ENCODE data around the gene PRKAB2.
"Not testable (repeated sequence)": the region's sequence is repeated elsewhere in the genome, so short reads cannot be mapped to it uniquely, and the experiment has no call there.

PRKAB2 gene

GRCh38 chr1:147171399-147172167 is 687 bp downstream of the PRKAB2 start:
- peak in 1 of 5 experiments; percentile 6 for DNase-seq

GRCh38 chr1:147169840-147170674 is 2.2 kb downstream of the PRKAB2 start:
- no peak for DNase-seq

DNA sequence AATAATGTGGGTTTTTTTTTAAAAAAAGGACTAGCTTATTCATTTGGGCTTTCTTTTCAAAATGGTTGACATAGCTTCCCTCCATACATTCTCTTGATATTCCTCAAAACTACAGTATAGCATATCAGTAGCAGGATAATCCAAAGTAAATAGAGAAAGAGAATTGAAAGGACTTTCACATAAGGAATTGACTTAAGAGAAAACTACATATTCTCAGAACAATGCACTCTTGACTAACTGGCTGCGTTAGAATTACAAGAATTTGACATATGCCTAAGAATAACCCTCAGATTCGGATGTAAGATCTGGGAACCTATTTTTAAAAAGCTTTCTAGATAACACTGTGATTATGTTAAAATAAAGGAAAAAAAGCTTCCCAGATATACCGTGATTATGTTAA is 3.1 kb downstream of the PRKAB2 start:
- no peak for DNase-seq

GRCh38 chr1:147168626-147169058 is 3.6 kb downstream of the PRKAB2 start:
- DNase-seq: no peak

DNA sequence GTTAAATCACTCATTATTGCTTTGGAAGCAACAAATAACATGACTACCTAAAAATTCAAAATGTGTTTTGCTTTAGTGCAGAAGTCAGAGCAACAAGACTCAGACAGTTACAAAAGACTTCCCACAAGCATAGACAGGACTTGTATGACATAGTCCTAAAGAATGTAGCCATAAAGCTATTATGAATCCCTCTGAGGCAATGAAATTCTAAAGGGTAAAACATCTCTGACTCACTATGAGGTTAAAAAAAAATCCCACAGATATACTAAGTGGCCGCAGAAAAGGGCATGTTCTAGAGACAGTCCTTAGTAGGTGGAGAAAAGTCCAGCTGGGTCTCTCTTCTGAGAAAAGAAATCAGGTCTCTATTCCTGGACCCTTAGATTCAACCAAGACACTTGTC is 4.9 kb downstream of the PRKAB2 start:
- DNase-seq: no peak

DNA sequence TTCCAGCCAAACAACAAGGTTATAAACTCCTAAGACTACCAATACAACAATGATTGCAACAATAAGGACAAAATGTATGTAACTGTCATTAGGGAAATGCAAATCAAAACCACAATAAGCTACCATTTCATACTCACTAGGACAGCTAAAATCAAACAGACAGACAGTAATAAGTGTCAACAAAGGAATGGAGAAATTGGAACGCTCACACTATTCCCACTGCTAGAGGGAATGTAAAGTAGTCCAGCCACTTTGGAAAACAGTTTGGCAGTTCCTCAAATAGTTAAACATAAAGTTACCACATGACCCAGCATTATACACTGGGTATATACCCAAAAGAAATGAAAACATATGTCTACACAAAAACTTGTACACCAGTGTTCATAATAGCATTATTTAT is 9.3 kb downstream of the PRKAB2 start:
- DNase-seq: no peak

DNA sequence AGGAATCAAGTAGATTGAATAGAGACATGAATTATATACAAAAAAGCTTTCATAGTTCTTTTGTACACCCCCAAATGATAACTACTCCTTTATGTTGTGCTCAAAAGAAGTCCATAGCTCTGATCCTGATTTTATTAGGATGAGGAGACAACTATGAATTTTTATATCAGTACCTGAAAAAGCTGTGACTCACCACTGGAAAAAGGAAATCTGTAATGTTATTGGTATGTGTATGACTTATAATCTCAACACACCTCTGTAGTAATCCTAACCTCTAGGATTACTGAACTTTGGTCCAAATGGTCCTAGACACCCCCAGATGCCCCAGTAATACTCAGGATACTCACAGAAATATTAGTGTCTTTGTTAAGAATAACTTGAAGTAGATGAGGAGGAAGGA is 10.2 kb downstream of the PRKAB2 start:
- DNase-seq: no peak

DNA sequence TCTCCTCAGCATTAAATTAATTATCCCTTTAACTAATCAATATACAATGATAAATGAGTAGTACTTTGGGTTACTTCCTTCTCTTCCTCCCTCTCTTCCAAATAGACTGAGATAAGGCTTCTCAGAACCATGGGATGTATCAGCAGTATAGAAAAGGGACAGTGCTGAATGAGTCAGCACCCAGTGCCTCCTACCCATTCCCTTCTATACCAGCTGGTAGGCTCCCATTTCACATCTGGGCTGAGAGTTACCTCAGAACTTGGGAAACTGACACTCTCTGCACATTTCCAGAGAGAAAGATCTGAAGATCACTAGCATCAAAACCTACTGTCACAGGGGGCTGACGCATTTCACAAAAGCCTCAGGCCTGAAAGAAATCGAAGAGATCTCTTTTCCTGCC is 15.2 kb downstream of the PRKAB2 start:
- not testable (repeated sequence) for DNase-seq

GRCh38 chr1:147156642-147157041 is 15.6 kb downstream of the PRKAB2 start:
- no peak for DNase-seq

DNA sequence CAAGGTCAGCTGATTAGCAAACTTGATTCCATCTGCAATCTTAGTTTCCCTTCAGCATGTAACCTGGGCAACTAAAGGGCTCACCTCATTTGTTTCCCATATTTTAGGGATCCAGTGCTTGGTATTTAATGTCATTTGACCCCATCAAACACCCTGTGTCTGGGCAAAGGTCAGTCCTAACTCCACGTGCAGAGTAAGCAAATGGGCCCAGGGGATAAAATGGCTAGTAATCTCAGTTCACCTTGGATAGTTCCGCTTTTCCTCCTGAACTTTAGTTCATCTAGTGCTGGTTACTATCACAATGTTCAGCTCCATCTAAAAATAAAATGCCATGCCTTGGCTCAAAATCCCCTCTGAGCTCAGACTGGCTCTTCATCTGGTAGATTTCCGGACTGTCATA is 19.5 kb downstream of the PRKAB2 start:
- no peak for DNase-seq

GRCh38 chr1:147151244-147151643 is 21.0 kb downstream of the PRKAB2 start:
- DNase-seq: no peak

DNA sequence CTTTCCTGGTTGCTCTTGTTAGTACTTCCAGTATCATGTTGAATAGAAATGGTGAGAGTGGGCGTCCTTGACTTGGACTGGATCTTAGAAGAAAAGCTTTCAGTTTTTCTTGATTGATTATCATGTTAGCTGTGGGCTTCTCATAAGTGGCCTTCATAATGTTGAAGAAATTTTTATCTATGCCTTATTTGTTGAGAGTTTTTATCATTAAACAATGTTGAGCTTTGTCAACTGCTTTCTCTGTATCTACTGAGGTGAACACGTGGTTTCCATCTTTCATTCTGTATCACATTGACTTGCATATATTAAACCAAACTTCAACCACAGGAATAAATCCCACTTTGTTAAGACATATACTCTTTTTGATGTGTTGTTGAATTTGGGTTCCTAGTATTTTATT is 29.4 kb downstream of the PRKAB2 start:
- DNase-seq: peak in 1 of 5 experiments; percentile 8

- DNase-seq: not testable (repeated sequence)
These were observed 41.5 kb downstream of the PRKAB2 start for GRCh38 chr1:147130721-147131120.

DNA sequence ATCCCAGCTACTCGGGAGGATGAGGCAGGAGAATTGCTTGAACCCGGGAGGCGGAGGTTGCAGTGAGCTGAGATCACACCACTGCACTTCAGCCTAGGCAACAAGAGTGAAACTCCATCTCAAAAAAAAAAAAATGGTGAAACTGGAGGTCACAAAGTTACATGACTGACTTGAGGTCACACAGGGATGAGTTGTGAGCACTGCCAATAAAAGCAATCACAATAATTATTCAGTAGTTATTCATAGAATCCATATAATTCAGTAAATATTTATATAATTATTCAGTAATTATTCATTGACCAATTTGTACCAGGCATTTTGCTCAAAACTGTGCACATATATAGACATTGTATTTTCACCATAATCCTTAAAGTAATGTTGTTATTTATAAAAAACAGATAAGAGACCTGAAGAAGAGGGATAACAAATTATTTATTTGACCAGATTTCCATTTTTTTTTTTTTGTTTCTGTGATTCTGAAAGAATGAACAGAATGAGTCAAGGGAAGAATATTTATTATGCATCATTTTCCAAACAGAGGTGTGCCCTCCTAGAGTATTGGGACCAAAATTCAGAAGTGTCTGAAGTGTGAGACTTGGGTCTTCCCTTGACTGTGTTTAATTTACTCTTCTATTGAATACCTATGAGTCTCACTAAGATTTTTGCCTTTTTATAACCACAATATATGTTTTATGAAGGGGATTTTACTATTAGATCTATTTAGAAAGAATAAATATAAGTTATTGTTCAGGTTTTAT is 43.0 kb downstream of the PRKAB2 start:
- no peak for DNase-seq

- no peak for DNase-seq
These were observed 48.0 kb downstream of the PRKAB2 start for GRCh38 chr1:147124266-147124665.

GRCh38 chr1:147117109-147117508 is 55.2 kb downstream of the PRKAB2 start:
- no peak for DNase-seq

DNA sequence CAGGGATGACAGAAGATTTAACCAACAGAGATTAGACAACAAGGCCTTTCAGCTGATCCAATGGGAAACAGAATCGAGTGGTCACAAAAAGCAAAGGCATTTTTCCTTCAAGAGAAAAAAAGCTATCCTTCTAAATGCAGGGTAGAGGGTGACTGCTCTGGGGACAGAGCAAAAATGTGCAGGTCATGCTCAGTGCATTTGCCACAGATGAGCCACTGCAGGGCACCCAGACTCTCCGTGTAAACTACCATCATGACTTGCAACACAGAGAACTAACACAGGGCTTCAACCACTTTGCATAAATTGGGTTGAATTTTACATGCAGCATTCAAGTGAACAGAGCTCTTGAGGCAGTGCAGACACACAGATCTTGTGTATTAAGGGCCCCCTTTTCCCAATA is 56.8 kb downstream of the PRKAB2 start:
- DNase-seq: no peak

DNA sequence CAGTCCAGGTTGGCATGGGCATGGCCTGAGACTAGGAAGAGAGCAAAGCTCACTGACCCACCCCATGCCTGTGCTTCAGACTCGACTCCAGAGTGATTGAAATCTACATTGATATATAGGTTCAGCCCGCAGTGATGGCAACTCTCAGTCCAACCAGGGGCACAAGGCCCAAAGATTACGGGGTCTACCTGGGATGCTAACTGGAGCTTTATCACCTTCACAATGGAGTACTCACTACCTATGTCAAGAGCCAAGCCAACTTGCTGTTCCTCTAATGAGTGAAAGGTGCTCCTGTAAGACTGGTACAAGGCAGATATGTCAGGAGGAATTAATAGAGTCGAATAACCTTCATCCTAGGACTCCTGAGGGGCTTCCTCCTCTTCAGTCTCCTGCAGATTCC is 57.2 kb downstream of the PRKAB2 start:
- not testable (repeated sequence) for DNase-seq

DNA sequence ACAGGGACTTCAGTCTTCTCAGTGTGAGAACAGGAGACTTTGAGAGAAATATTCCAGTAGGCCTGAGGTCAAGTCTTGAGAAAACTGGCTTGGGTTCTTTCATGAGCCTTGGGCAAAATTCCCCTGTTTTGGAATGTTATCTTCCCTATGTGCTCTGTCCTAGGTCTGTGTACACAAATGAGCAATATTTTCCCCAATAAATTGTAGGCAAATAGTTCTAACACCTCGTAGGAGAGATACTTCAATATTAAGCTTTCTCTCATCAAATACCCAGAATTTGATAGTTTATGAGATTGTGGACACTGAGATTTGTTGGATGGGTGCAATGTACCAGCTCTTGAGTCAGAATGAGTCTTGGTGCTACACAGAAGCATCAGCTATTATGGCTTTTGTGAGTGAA is 57.9 kb downstream of the PRKAB2 start:
- not testable (repeated sequence) for DNase-seq

DNA sequence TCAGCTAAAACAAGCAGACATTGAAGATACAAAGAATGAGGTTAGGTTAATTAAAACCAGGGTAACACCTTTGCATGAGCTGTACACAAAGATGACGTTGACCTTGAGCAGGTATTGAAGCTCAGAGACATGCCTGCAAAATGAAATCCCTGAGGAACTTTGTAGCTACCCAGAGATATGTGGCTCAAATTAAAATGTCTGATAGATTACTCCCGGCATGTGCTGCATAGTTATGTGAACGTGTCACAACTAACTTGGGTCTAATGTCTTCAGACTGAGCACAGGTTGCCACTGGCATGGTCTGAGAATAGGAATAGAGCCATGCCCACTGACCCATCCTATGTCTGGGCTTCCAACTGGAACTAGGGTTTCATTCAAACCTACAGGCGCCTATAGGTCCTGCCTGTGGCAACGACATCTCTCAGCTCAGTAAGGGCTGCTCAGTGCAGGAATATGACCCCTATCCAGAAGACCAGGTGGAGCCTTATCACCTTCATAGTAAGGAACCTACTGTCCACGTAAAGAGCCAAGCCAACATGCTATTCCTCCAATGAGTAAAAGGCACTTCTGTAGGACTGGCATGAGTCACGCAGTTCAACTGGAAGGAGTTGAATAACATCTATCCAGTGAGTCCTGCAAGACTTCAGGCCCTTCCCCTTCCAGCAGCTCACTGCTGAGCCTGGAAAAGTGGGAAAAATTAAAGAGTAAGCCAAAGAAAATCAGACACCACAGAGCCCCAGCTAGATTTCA is 60.7 kb downstream of the PRKAB2 start:
- DNase-seq: no peak

- no peak for DNase-seq
These were observed 61.4 kb downstream of the PRKAB2 start for GRCh38 chr1:147110872-147111271.

DNA sequence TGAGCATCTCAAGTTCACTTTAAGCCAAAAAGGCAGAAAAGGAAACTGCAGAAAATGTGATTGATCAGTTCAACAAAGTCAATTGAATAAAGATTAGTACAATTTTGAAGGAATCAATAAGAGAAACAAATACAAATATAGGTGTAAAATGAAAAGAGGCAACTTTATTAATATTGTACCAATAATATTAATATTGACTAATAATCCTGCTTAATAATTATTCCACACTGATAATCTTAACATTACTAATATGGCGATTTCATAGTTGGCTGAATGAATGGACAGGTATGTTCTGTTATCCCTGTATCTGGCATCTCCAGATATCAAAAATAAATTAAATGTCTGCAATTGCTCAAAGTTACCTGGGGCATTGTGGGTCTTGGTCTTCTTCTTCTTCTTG is 61.8 kb downstream of the PRKAB2 start:
- no peak for DNase-seq

- no peak for DNase-seq
These were observed 62.5 kb downstream of the PRKAB2 start for GRCh38 chr1:147109762-147110161.
